Tibial nerve (tissue), 4 donors: ENCODE data around the gene SLC39A11. TPM values are rescaled to one million over a fixed set of nuclear protein-coding genes. Genes with fewer than 3 reads are reported as not detected.

Experiments used
- DNase-seq, 2 donors: peaks; one replicate each; pipeline ENCODE4 v3.0.0-alpha.2; 2019; ENCODE audit warnings: low spot score in 2 of 2
- H3K27ac ChIP-seq, 4 donors: fragments of 200-600 bp; sonication (generic) in 3 of 4; one replicate each; pipeline ENCODE4 v1.5.1; 2017 to 2019; ENCODE audit warnings: mild to moderate bottlenecking in 1 of 4
- H3K27me3 ChIP-seq, 2 donors: fragments of 200-600 bp; sonication (generic) in 1 of 2; one replicate each; pipeline versions ENCODE4 v1.5.1 to v1.6.0; 2017 to 2019
- H3K36me3 ChIP-seq, 3 donors: fragments of 200-600 bp; sonication (generic); one replicate each; pipeline ENCODE4 v1.5.1; 2018 to 2019
- H3K4me1 ChIP-seq, 4 donors: fragments of 200-600 bp; sonication (generic) in 3 of 4; one replicate each; pipeline ENCODE4 v1.5.1; 2017 to 2019
- H3K4me3 ChIP-seq, 4 donors: fragments of 200-600 bp; sonication (generic) in 3 of 4; one replicate each; pipeline ENCODE4 v1.5.1; 2017 to 2019; ENCODE audit warnings: mild to moderate bottlenecking in 1 of 4, moderate library complexity in 1 of 4
- H3K9me3 ChIP-seq, 4 donors: fragments of 200-600 bp; sonication (generic) in 3 of 4; one replicate each; pipeline ENCODE4 v1.5.1; 2017 to 2019
- EP300 ChIP-seq, 2 donors: sonication (generic); formaldehyde crosslinking; IDR thresholded peaks; one replicate each; pipeline ENCODE4 v1.6.1; 2017; ENCODE audit warnings: antibody characterized with exemption in 2 of 2, mild to moderate bottlenecking in 1 of 2
- POLR2A ChIP-seq, 2 donors: fragments of 450-650 bp; IDR thresholded peaks; one replicate each; pipeline ENCODE4 v1.6.1; 2017; ENCODE audit warnings: antibody characterized with exemption in 2 of 2, mild to moderate bottlenecking in 2 of 2, moderate library complexity in 2 of 2
- WGBS, 2 donors: methylation state at CpG; one replicate each; pipeline ENCODE4 v1.1.5; 2018; 5-methylcytosine and 5-hydroxymethylcytosine counted together
- total RNA-seq, 4 donors: library from RNA; depleted of rRNA; stranded (reverse); fragments of >200 nt; gene quantifications; one replicate each; pipeline ENCODE4 v1.1.0, GENCODE V29; 2016
- TF ChIP-seq, protein P1 (sequence below), 5 experiments: fragments of 200-600 bp in 3 of 5; fragments of 450-650 bp in 2 of 5; sonication (generic) in 3 of 5; IDR thresholded peaks; one replicate each; pipeline ENCODE4 v1.5.1; 2016 to 2019; ENCODE audit warnings: antibody characterized with exemption in 5 of 5, mild to moderate bottlenecking in 3 of 5, moderate library complexity in 2 of 5

SLC39A11 gene
- total RNA-seq, 4 donors from 2014 or later: 19.9 to 48.4 (median 37.5) TPM

DNA sequence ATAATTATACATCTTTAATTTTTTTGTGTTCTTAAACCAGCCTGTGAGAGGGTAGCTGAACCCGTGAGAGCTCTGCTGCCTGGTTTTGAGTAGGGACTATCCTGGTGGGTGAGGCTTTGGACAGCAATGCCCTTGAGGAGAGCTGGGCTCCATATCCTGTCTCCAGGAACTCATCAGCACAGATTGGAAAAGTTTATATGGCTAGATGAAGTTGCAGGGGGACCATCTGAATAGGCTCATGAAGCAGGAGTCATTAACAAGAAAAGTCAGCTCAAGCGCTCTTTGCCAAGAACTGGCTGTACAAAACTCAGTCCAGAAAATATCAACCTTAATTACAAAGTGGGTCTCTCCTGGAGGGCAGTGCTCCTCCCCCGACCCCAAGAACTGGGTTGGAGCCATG lies 38.5 kb upstream of the SLC39A11 start:
- DNase-seq: no peak
- WGBS, 2 donors: 75 to 81% methylated on average over 3 of the region's 3 CpGs
- TF ChIP-seq POLR2A (IDR thresholded peaks at IDR 0.05) (no peak), EP300 (IDR thresholded peaks at IDR 0.05) (no peak)
- TF ChIP-seq, protein P1, sequence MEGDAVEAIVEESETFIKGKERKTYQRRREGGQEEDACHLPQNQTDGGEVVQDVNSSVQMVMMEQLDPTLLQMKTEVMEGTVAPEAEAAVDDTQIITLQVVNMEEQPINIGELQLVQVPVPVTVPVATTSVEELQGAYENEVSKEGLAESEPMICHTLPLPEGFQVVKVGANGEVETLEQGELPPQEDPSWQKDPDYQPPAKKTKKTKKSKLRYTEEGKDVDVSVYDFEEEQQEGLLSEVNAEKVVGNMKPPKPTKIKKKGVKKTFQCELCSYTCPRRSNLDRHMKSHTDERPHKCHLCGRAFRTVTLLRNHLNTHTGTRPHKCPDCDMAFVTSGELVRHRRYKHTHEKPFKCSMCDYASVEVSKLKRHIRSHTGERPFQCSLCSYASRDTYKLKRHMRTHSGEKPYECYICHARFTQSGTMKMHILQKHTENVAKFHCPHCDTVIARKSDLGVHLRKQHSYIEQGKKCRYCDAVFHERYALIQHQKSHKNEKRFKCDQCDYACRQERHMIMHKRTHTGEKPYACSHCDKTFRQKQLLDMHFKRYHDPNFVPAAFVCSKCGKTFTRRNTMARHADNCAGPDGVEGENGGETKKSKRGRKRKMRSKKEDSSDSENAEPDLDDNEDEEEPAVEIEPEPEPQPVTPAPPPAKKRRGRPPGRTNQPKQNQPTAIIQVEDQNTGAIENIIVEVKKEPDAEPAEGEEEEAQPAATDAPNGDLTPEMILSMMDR (IDR thresholded peaks at IDR 0.05): no peak

DNA sequence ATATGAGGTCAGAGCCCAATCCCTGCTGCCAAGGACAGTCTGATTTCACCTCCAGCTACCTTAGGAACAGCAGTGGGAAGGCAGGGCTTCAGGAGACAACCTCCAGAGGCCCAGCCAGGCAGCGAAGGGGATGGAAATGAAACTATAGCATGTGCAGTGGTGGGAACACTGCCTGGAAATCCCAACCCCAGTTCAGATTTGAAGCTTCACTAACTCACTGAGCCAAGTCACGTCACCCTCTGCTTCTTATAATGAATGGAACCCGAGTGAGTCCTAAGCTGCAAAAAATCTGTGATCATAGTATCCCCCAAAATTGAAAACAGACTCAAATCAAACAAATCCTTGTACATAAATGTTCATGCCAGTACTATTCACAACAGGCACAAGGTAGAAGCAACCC lies 36.0 kb upstream of the SLC39A11 start:
- H3K27me3 ChIP-seq: peaks cover 0 to 4% of the 10 kb centered on the region in 2 donors
- no peaks in the 10 kb centered on the region for H3K9me3 ChIP-seq
- no peak overlapping the region for H3K27ac ChIP-seq
- DNase-seq: no peak
- 53 to 90% methylated on average over 3 of the region's 3 CpGs for WGBS, 2 donors
- H3K36me3 ChIP-seq: no peaks in the 10 kb centered on the region
- TF ChIP-seq, protein P1 (IDR thresholded peaks at IDR 0.05): no peak
- TF ChIP-seq POLR2A (IDR thresholded peaks at IDR 0.05): no peak
- no peak for TF ChIP-seq EP300 (IDR thresholded peaks at IDR 0.05)
- H3K4me1 ChIP-seq: no peaks in the 10 kb centered on the region
- H3K4me3 ChIP-seq: no peak overlapping the region

More for the DNA sequence above, 38.5 kb upstream of the SLC39A11 start:
- peaks cover 0 to 4% of the 10 kb centered on the region in 2 donors for H3K27me3 ChIP-seq
- no peaks in the 10 kb centered on the region for H3K4me1 ChIP-seq
- H3K27ac ChIP-seq: no peak overlapping the region
- no peaks in the 10 kb centered on the region for H3K36me3 ChIP-seq
- H3K9me3 ChIP-seq: no peaks in the 10 kb centered on the region
- no peak overlapping the region for H3K4me3 ChIP-seq

DNA sequence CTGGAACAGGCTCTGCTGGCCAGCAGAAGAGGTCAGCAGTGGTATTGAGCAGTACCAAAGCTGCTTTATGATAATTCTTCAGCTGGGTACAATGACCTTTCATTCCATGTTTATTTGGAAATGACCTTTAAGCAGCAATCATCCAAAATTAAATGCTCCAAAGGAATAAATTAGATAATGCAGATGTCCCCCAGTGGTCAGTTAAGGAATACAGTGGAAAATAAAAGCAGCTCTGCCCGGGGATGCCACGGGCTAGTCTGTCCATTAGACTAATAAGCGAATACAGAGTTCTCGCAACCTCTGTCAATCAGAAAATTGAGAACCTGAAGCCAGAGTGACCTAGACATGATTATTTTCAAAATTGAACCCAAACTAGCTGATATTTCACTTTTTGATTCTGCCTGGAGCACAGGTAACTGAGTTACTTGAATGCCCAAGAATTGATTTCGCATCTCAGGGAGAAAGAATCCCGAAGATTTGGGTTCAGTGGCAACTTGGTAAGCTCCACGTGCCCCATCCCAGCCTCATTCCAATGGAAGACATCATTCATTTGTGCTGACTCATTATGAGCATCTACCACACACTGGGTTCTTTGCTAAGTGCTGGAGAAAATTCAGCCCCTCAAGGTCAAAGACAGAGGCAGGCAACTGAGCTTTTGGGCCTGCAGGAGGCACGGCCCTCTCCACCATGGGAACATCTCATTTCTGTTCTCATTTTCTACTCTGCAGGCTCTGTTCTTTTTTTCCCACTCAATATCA lies 34.4 kb upstream of the SLC39A11 start:
- Histone ChIP-seq H3K4me3 (no peak overlapping the region), H3K9me3 (no peaks in the 10 kb centered on the region), H3K4me1 (no peaks in the 10 kb centered on the region), H3K27ac (no peak overlapping the region), H3K36me3 (no peaks in the 10 kb centered on the region), H3K27me3 (peaks cover 0 to 4% of the 10 kb centered on the region in 2 donors)
- no peak for DNase-seq
- TF ChIP-seq, protein P1 (IDR thresholded peaks at IDR 0.05): no peak
- TF ChIP-seq POLR2A (IDR thresholded peaks at IDR 0.05): no peak
- TF ChIP-seq EP300 (IDR thresholded peaks at IDR 0.05): no peak
- 74 to 86% methylated on average over 8 of the region's 8 CpGs for WGBS, 2 donors

DNA sequence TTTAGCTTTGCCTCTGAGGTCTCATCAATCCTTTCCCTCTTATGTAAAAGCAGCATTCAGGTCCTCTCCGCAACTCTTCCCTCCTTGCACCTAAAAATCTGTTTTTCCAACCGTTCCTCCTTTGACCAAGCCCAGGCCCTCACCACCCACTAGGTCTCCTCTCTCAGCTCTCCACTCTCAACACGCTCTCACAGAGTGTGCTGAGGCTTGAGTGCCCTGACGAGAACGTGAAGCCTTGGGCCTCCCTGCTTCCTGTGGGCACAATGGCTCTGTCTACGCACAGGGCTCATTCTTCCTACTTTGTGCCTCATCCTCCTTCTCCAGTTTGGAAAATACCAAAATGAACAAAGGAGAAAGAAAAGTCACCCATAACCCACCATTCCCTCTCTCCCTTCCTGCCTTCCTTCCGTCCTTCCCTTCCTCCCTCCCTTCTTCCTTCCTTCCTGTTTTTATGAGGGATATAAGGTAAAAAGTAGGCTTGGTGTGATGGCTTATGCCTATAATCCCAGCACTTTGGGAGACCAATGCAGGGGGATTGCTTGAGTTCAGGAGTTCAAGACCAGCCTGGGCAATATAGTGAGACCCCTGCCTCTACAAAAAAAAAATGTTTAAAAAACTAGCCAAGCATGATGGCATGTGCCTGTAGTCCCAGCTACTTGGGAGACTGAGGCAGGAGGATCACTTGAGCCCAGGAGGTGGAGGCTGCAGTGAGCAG lies 31.3 kb upstream of the SLC39A11 start:
- Histone ChIP-seq H3K27ac (no peak overlapping the region), H3K4me3 (no peak overlapping the region), H3K9me3 (no peaks in the 10 kb centered on the region), H3K4me1 (no peaks in the 10 kb centered on the region), H3K36me3 (no peaks in the 10 kb centered on the region), H3K27me3 (no peaks in the 10 kb centered on the region)
- 73 to 79% methylated on average over 7 of the region's 7 CpGs for WGBS, 2 donors
- TF ChIP-seq, protein P1 (IDR thresholded peaks at IDR 0.05): no peak
- TF ChIP-seq EP300 (IDR thresholded peaks at IDR 0.05) (no peak), POLR2A (IDR thresholded peaks at IDR 0.05) (no peak)
- DNase-seq: no peak
